SU-DHL-6 (cell line): ENCODE measurements around the gene PTPRE.

Experiments used
- CTCF ChIP-seq: fragments of 200-600 bp; sonication (generic); IDR thresholded peaks from one replicate; pipeline ENCODE4 v1.5.1; 2017; ENCODE audit warnings: antibody characterized with exemption, mild to moderate bottlenecking, low read length, moderate library complexity; ENCODE audit not compliant: insufficient read depth, poor library complexity, severe bottlenecking
- EZH2phosphoT487 ChIP-seq: fragments of 200-600 bp; sonication (generic), shearing (Covaris generic); conservative IDR thresholded peaks from 2 replicates; pipeline ENCODE4 v1.6.1; 2018; ENCODE audit warnings: mild to moderate bottlenecking, antibody characterized with exemption, low read length, moderate library complexity, mixed read lengths

GRCh38 chr10:127884501-127884900 lies 22.4 kb upstream of the PTPRE start:
- no peak for TF ChIP-seq CTCF
- no peak for TF ChIP-seq EZH2phosphoT487
